GM23338 (cell line): Measurements from ENCODE around the gene TENM4. TPM values are rescaled to one million over a fixed set of nuclear protein-coding genes. Genes with fewer than 3 reads are reported as not detected.

Experiments
- ATAC-seq: fragments of 200-7000 bp; cut with Tn5 transposase; 3 replicates; pipeline ENCODE4 v1.9.1; 2020
- DNase-seq: peaks from one replicate; pipeline ENCODE4 v3.0.0-alpha.2; 2015; ENCODE audit warnings: low spot score
- H2AFZ ChIP-seq: fragments of 200-600 bp; sonication (generic); 2 replicates; pipeline ENCODE4 v1.8.0; 2016; ENCODE audit warnings: antibody characterized with exemption, mild to moderate bottlenecking, moderate library complexity
- H3F3A ChIP-seq: fragments of 200-600 bp; sonication (generic); replicated peaks from 2 replicates; pipeline ENCODE4 v1.8.0; 2017; ENCODE audit warnings: antibody characterized with exemption, mixed run types, low read depth
- H3K27ac ChIP-seq: fragments of 200-600 bp; sonication (generic); 2 replicates; pipeline ENCODE4 v1.6.1; 2016; ENCODE audit warnings: low read depth
- H3K27me3 ChIP-seq: fragments of 200-600 bp; sonication (generic); 2 replicates; pipeline ENCODE4 v1.8.0; 2016; ENCODE audit warnings: mild to moderate bottlenecking, mixed run types, moderate library complexity; ENCODE audit not compliant: insufficient read depth
- H3K36me3 ChIP-seq: fragments of 200-600 bp; sonication (generic); 2 replicates; pipeline ENCODE4 v1.8.0; 2016; ENCODE audit warnings: mild to moderate bottlenecking; ENCODE audit not compliant: insufficient read depth
- H3K4me1 ChIP-seq: fragments of 200-600 bp; sonication (generic); 2 replicates; pipeline ENCODE4 v1.8.0; 2016; ENCODE audit warnings: mild to moderate bottlenecking, moderate library complexity; ENCODE audit not compliant: insufficient read depth
- H3K4me2 ChIP-seq: fragments of 200-600 bp; sonication (generic); 2 replicates; pipeline ENCODE4 v1.7.1; 2017; ENCODE audit warnings: mixed run types
- H3K4me3 ChIP-seq: fragments of 200-600 bp; sonication (generic); 2 replicates; pipeline ENCODE4 v1.6.1; 2016; ENCODE audit warnings: mixed run types
- H3K79me2 ChIP-seq: fragments of 200-600 bp; sonication (generic); replicated peaks from 2 replicates; pipeline ENCODE4 v1.8.0; 2017; ENCODE audit warnings: mild to moderate bottlenecking; ENCODE audit not compliant: insufficient read depth
- H3K9me2 ChIP-seq: fragments of 200-600 bp; sonication (generic); 2 replicates; pipeline ENCODE4 v1.8.0; 2017; ENCODE audit not compliant: insufficient read depth
- H4K20me1 ChIP-seq: fragments of 200-600 bp; sonication (generic); replicated peaks from 2 replicates; pipeline ENCODE4 v1.8.0; 2017; ENCODE audit warnings: mild to moderate bottlenecking; ENCODE audit not compliant: insufficient read depth
- H3K27ac Mint-ChIP-seq: 2 replicates; pipeline ENCODE4 v1.8.0; 2020; ENCODE audit warnings: inconsistent platforms, mild to moderate bottlenecking, moderate library complexity, mixed read lengths
- H3K27me3 Mint-ChIP-seq: 3 replicates; pipeline ENCODE4 v1.8.0; 2022; ENCODE audit warnings: low read depth, mild to moderate bottlenecking, moderate library complexity, mixed read lengths, inconsistent platforms; ENCODE audit not compliant: insufficient read depth, poor library complexity
- H3K36me3 Mint-ChIP-seq: 3 replicates; pipeline ENCODE4 v1.8.0; 2021; ENCODE audit warnings: low read depth, mild to moderate bottlenecking, inconsistent platforms, moderate library complexity, mixed read lengths
- H3K4me1 Mint-ChIP-seq: 3 replicates; pipeline ENCODE4 v1.8.0; 2020; ENCODE audit warnings: mild to moderate bottlenecking, inconsistent platforms, mixed read lengths
- H3K4me3 Mint-ChIP-seq: 3 replicates; pipeline ENCODE4 v1.8.0; 2021; ENCODE audit warnings: moderate library complexity, mild to moderate bottlenecking, inconsistent platforms, mixed read lengths
- H3K9me3 Mint-ChIP-seq: 3 replicates; pipeline ENCODE4 v1.8.0; 2020; ENCODE audit warnings: moderate library complexity, mild to moderate bottlenecking, inconsistent platforms, mixed read lengths
- CREB1 ChIP-seq: fragments of 250-450 bp; sonication (Bioruptor Pico); IDR thresholded peaks from 2 replicates; pipeline ENCODE4 v1.5.0; 2020; ENCODE audit warnings: low read depth, mild to moderate bottlenecking, moderate library complexity
- CTCF ChIP-seq, 2 experiments: fragments of 200-600 bp in 1 of 2; sonication (generic) in 1 of 2; conservative IDR thresholded peaks; 2 replicates each; pipeline versions ENCODE4 v1.5.1 to v1.6.1; 2016 to 2017; ENCODE audit warnings: antibody characterized with exemption in 2 of 2, low read depth in 2 of 2, mild to moderate bottlenecking in 2 of 2, moderate library complexity in 1 of 2
- ETS1 ChIP-seq: IDR thresholded peaks from 2 replicates; pipeline ENCODE4 v1.6.1; 2016; ENCODE audit warnings: antibody characterized with exemption
- EZH2phosphoT487 ChIP-seq: fragments of 200-600 bp; sonication (generic); IDR thresholded peaks from one replicate; pipeline ENCODE4 v1.8.1; 2018; ENCODE audit warnings: antibody characterized with exemption; ENCODE audit not compliant: unreplicated experiment
- JUNB ChIP-seq: IDR thresholded peaks from one replicate; pipeline ENCODE4 v1.6.1; 2016; ENCODE audit warnings: antibody characterized with exemption; ENCODE audit not compliant: unreplicated experiment
- NANOG ChIP-seq: IDR thresholded peaks from 2 replicates; pipeline ENCODE4 v1.6.1; 2016; ENCODE audit warnings: antibody characterized with exemption, borderline replicate concordance
- REST ChIP-seq: IDR thresholded peaks from one replicate; pipeline ENCODE4 v1.6.1; 2018; ENCODE audit warnings: antibody characterized with exemption; ENCODE audit not compliant: unreplicated experiment
- STAT1 ChIP-seq: IDR thresholded peaks from one replicate; pipeline ENCODE4 v1.6.1; 2016; ENCODE audit warnings: antibody characterized with exemption; ENCODE audit not compliant: unreplicated experiment
- ZNF331 ChIP-seq: fragments of 250-450 bp; sonication (Bioruptor Pico); IDR thresholded peaks from 2 replicates; pipeline ENCODE4 v1.5.0; 2020; ENCODE audit warnings: low read depth, mild to moderate bottlenecking, moderate library complexity
- ZNF462 ChIP-seq: fragments of 250-450 bp; sonication (Bioruptor Pico); IDR thresholded peaks from 2 replicates; pipeline ENCODE4 v1.5.0; 2020; ENCODE audit warnings: mild to moderate bottlenecking, moderate library complexity
- polyA plus RNA-seq: library from polyadenylated mRNA; unstranded; fragments of >200 nt; fragmentation: Nextera tagmentation; extraction: Ambion mirVana; gene quantifications from 2 replicates; pipeline ENCODE4 v1.2.1, GENCODE V29; 2016
- total RNA-seq: library from RNA; depleted of rRNA; stranded (reverse); fragments of >200 nt; shearing (Covaris generic); gene quantifications from 2 replicates; pipeline ENCODE4 v1.2.3, GENCODE V29; 2014

The TENM4 gene
- total and polyA plus RNA-seq, 2 experiments from 2014 or later: 7.3 TPM

GRCh38 chr11:78737301-78737700 is 703.5 kb downstream of the TENM4 start:
- H3K9me3 Mint-ChIP-seq: no peaks in the 10 kb centered on the region
- H3K36me3 Mint-ChIP-seq: no peaks in the 10 kb centered on the region
- Histone ChIP-seq H3K4me1 (no peaks in the 10 kb centered on the region), H2AFZ (no peak overlapping the region), H3F3A (no peaks in the 10 kb centered on the region), H3K4me2 (no peak overlapping the region), H4K20me1 (no peaks in the 10 kb centered on the region), H3K27ac (no peak overlapping the region), H3K79me2 (no peaks in the 10 kb centered on the region), H3K27me3 (no peaks in the 10 kb centered on the region), H3K36me3 (no peaks in the 10 kb centered on the region), H3K9me2 (peaks cover 6% of the 10 kb centered on the region), H3K4me3 (no peak overlapping the region)
- no peak overlapping the region for H3K27ac Mint-ChIP-seq
- TF ChIP-seq STAT1 (no peak), CTCF (conservative IDR thresholded peaks at IDR 0.05; ENCODE audit: low read depth in 2 of 2) (no peak), ZNF331 (CRISPR knock-in tag) (no peak), JUNB (no peak), ETS1 (no peak), CREB1 (no peak), REST (no peak)
- ATAC-seq: no peak
- no peak for DNase-seq
- H3K4me3 Mint-ChIP-seq: no peak overlapping the region
- peaks cover 3% of the 10 kb centered on the region for H3K27me3 Mint-ChIP-seq
- peaks cover 7% of the 10 kb centered on the region for H3K4me1 Mint-ChIP-seq

GRCh38 chr11:78735711-78736110 is 705.1 kb downstream of the TENM4 start:
- no peaks in the 10 kb centered on the region for H4K20me1 ChIP-seq
- H3K9me2 ChIP-seq: peaks cover 2% of the 10 kb centered on the region
- no peak overlapping the region for H3K27ac Mint-ChIP-seq
- H3K4me1 Mint-ChIP-seq: peaks cover 4% of the 10 kb centered on the region; the same call in 2 of the 3 replicates
- no peaks in the 10 kb centered on the region for H3F3A ChIP-seq
- H3K4me3 Mint-ChIP-seq: no peak overlapping the region
- no peak overlapping the region for H3K4me2 ChIP-seq
- DNase-seq (no peak), ATAC-seq (no peak)
- H3K9me3 Mint-ChIP-seq: no peaks in the 10 kb centered on the region
- no peak overlapping the region for H2AFZ ChIP-seq
- no peak overlapping the region for H3K4me3 ChIP-seq
- H3K79me2 ChIP-seq: no peaks in the 10 kb centered on the region
- H3K27me3 ChIP-seq: no peaks in the 10 kb centered on the region
- no peaks in the 10 kb centered on the region for H3K36me3 Mint-ChIP-seq
- H3K27ac ChIP-seq: no peak overlapping the region
- peaks cover 1% of the 10 kb centered on the region for H3K27me3 Mint-ChIP-seq
- H3K4me1 ChIP-seq: no peaks in the 10 kb centered on the region
- no peaks in the 10 kb centered on the region for H3K36me3 ChIP-seq
- no peak for TF ChIP-seq JUNB
- no peak for TF ChIP-seq EZH2phosphoT487
- TF ChIP-seq NANOG: no peak
- TF ChIP-seq ZNF462 (CRISPR knock-in tag): no peak
- TF ChIP-seq ZNF331 (CRISPR knock-in tag): no peak
